Central memory CD8-positive, alpha-beta T cell (primary cell): ENCODE measurements around the gene C3orf22.

Experiments
- ATAC-seq: fragments of 150-1000 bp; cut with Tn5 transposase; replicated peaks from 2 replicates; pipeline ENCODE4 v1.10.0; 2022; ENCODE audit warnings: mild to moderate bottlenecking, moderate FRiP score, moderate number of reproducible peaks; ENCODE audit not compliant: poor library complexity, severe bottlenecking; ENCODE audit errors: extremely low read depth
- DNase-seq, 2 donors: peaks; one replicate each; pipeline ENCODE4 v3.0.0; 2021; ENCODE audit warnings: low spot score in 2 of 2
- H3K27ac Mint-ChIP-seq: one replicate; pipeline ENCODE4 v1.8.0; 2022; ENCODE audit warnings: low read depth, mild to moderate bottlenecking, moderate library complexity, mixed read lengths
- H3K27me3 Mint-ChIP-seq: one replicate; pipeline ENCODE4 v1.8.0; 2022; ENCODE audit warnings: mixed read lengths
- H3K36me3 Mint-ChIP-seq: one replicate; pipeline ENCODE4 v1.8.0; 2022; ENCODE audit warnings: mild to moderate bottlenecking, moderate library complexity, mixed read lengths; ENCODE audit not compliant: insufficient read depth
- H3K4me1 Mint-ChIP-seq: one replicate; pipeline ENCODE4 v1.8.0; 2022; ENCODE audit warnings: mixed read lengths
- H3K4me3 Mint-ChIP-seq: one replicate; pipeline ENCODE4 v1.8.0; 2022; ENCODE audit warnings: mild to moderate bottlenecking, moderate library complexity, mixed read lengths
- H3K9me3 Mint-ChIP-seq: one replicate; pipeline ENCODE4 v1.8.0; 2022; ENCODE audit warnings: mixed read lengths

Gene C3orf22

DNA sequence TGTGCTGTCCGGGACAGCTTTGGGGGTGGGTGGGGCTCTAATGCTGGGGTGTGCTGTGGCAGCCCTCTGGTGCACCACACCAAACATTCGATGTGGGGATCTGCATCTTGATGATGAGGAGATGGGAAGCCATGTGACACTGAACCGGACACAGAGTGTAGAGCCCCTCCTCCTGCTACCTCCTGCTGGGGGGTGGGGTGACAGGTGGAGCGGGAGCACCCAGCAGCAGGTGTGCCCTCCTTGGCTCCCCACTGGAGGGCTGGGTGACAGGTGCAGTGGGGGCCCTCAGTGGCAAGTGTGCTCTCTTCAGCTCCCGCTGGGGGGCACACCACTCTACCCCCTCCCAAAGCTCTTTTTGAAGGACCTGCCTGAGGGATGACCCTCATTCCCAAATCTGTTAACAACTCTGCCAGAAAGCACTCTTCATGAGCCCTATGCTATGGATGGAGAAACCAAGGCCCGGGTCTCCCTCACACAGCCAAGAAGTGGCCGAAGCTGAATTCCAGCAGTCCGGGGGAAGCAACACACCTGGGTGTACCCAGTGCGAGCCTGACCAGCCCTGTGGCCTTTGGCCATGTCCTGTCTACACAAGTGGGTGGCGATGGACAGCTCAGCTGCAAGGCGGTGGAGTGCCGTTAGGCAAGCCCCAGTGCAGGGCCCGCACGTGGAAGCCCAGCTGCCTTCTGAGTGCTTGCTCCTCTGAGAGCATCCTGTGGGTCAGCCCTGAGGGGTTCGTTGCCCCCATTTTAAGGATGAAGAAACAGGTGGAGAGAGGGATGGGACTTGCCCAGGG lies 40.5 kb downstream of the C3orf22 start:
- peaks cover 2% of the 10 kb centered on the region for H3K36me3 Mint-ChIP-seq
- H3K4me3 Mint-ChIP-seq: no peak overlapping the region
- peaks cover 7% of the 10 kb centered on the region for H3K4me1 Mint-ChIP-seq
- H3K9me3 Mint-ChIP-seq: no peaks in the 10 kb centered on the region
- no peak overlapping the region for H3K27ac Mint-ChIP-seq
- DNase-seq: no peak
- peaks cover 14% of the 10 kb centered on the region for H3K27me3 Mint-ChIP-seq
- no peak for ATAC-seq

GRCh38 chr3:126517291-126517951 lies 41.3 kb downstream of the C3orf22 start, which contains the start of gene UROC1:
TSS of gene UROC1 (minus strand) at chr3:126517773. CDS start at chr3:126517719, 54 bp downstream.
- no peaks in the 10 kb centered on the region for H3K9me3 Mint-ChIP-seq
- H3K27ac Mint-ChIP-seq: no peak within 1 kb of the TSS
- no peak for ATAC-seq
- DNase-seq: no peak
- no peak within 1 kb of the TSS for H3K4me3 Mint-ChIP-seq
- peaks cover 2% of the 10 kb centered on the region for H3K36me3 Mint-ChIP-seq
- peaks cover 7% of the 10 kb centered on the region for H3K27me3 Mint-ChIP-seq
- peaks cover 5% of the 10 kb centered on the region for H3K4me1 Mint-ChIP-seq

DNA sequence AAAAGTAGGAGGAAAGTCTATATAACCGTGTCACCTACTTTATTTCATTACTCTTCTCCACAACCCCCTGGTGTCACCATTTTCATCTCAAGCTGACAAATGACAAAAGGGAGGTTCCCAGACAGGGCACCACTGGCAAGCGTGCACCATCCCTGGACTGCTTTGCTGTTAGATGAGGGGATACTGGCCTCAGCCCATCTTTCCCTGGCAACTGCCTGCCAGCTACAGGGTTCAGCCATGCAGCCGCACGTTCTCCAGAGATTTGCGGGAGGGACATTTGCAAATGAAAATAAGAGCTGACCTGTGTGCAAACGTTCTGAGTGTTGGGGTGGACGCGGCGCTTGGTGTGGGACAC lies 41.8 kb downstream of the C3orf22 start:
- Mint-ChIP-seq H3K9me3 (no peaks in the 10 kb centered on the region), H3K4me3 (no peak overlapping the region), H3K27me3 (peaks cover 2% of the 10 kb centered on the region), H3K27ac (no peak overlapping the region), H3K4me1 (no peaks in the 10 kb centered on the region), H3K36me3 (peaks cover 2% of the 10 kb centered on the region)
- DNase-seq (no peak), ATAC-seq (no peak)

- Mint-ChIP-seq H3K4me1 (no peaks in the 10 kb centered on the region), H3K4me3 (no peak overlapping the region), H3K27me3 (no peaks in the 10 kb centered on the region), H3K36me3 (peaks cover 2% of the 10 kb centered on the region), H3K27ac (no peak overlapping the region), H3K9me3 (no peaks in the 10 kb centered on the region)
- ATAC-seq (no peak), DNase-seq (no peak)
These were observed 42.4 kb downstream of the C3orf22 start for GRCh38 chr3:126516152-126516935.

GRCh38 chr3:126515066-126515706 lies 43.5 kb downstream of the C3orf22 start:
- Mint-ChIP-seq H3K4me1 (no peaks in the 10 kb centered on the region), H3K27me3 (no peaks in the 10 kb centered on the region), H3K36me3 (peaks cover 2% of the 10 kb centered on the region), H3K27ac (no peak overlapping the region), H3K9me3 (no peaks in the 10 kb centered on the region), H3K4me3 (no peak overlapping the region)
- DNase-seq: no peak
- ATAC-seq: no peak

GRCh38 chr3:126514161-126514560 lies 44.6 kb downstream of the C3orf22 start:
- H3K36me3 Mint-ChIP-seq: peaks cover 2% of the 10 kb centered on the region
- no peaks in the 10 kb centered on the region for H3K27me3 Mint-ChIP-seq
- no peaks in the 10 kb centered on the region for H3K4me1 Mint-ChIP-seq

DNA sequence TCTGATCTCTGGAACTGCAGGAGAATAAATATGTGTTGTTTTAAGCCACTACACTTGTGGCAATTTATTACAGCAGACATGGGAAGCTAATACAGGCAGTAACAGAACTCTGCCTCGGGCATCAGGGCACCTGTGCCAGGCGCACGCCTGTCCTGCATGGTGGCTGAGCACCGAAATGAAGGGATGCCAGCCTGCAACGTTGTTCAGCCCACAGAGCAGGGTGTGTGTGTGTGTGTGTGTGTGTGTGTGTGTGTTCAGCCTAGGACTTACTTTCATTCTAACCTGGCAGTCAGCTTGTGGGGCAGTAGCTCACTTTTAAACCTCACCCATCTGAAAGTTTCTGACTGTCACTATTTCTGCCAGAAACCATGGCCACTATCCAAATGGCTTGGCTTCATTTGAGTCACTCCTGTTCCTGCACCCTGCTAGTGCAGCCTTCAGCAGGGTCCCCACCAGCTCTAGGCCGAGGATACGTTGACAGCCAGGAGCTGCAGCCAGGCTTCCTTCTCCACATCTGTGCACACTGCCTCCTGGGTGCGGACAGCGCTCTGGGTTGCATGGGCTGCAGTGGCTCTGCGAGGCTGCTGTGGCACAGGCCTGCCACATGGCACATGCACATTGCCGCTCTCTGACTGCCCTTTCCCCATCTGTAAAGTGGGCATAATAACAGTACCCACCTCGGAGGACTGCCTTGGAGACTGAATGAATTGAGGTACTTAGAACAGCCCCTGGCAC lies 45.6 kb downstream of the C3orf22 start:
- H3K9me3 Mint-ChIP-seq: no peaks in the 10 kb centered on the region
- no peak overlapping the region for H3K4me3 Mint-ChIP-seq
- no peak overlapping the region for H3K27ac Mint-ChIP-seq
- DNase-seq: no peak
- H3K4me1 Mint-ChIP-seq: no peaks in the 10 kb centered on the region
- ATAC-seq: no peak
- H3K27me3 Mint-ChIP-seq: no peaks in the 10 kb centered on the region
- H3K36me3 Mint-ChIP-seq: peaks cover 2% of the 10 kb centered on the region

More at GRCh38 chr3:126514161-126514560, 44.6 kb downstream of the C3orf22 start:
- no peak overlapping the region for H3K27ac Mint-ChIP-seq
- no peak for DNase-seq
- H3K9me3 Mint-ChIP-seq: no peaks in the 10 kb centered on the region
- ATAC-seq: no peak
- H3K4me3 Mint-ChIP-seq: no peak overlapping the region

DNA sequence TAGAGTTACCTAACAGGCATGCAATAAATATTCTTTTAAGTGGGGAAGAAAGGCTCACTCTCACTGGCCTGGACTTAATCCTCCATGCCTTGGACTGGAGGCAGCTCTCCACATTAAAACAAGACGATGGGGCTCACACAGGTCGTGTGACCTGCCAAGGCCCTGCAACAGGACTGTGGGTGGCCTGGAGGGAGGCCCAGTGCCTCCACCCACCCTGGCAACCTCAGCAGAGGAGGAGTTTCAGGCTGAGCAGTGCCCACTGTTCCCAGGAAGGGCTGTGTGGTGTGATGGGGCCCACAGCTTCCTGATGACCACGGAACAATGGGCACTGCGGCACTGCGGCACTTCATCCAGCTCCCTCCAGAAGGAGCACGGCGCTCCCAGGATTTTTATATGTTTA lies 46.7 kb downstream of the C3orf22 start:
- no peak for DNase-seq
- Mint-ChIP-seq H3K4me1 (no peaks in the 10 kb centered on the region), H3K27ac (no peak overlapping the region), H3K36me3 (peaks cover 2% of the 10 kb centered on the region), H3K9me3 (no peaks in the 10 kb centered on the region), H3K27me3 (no peaks in the 10 kb centered on the region), H3K4me3 (no peak overlapping the region)
- no peak for ATAC-seq

- DNase-seq (no peak), ATAC-seq (no peak)
- no peaks in the 10 kb centered on the region for H3K9me3 Mint-ChIP-seq
- H3K27me3 Mint-ChIP-seq: no peaks in the 10 kb centered on the region
- no peak overlapping the region for H3K27ac Mint-ChIP-seq
- H3K4me1 Mint-ChIP-seq: no peaks in the 10 kb centered on the region
- no peak overlapping the region for H3K4me3 Mint-ChIP-seq
- H3K36me3 Mint-ChIP-seq: no peaks in the 10 kb centered on the region
These were observed 47.4 kb downstream of the C3orf22 start for GRCh38 chr3:126511291-126511690.

DNA sequence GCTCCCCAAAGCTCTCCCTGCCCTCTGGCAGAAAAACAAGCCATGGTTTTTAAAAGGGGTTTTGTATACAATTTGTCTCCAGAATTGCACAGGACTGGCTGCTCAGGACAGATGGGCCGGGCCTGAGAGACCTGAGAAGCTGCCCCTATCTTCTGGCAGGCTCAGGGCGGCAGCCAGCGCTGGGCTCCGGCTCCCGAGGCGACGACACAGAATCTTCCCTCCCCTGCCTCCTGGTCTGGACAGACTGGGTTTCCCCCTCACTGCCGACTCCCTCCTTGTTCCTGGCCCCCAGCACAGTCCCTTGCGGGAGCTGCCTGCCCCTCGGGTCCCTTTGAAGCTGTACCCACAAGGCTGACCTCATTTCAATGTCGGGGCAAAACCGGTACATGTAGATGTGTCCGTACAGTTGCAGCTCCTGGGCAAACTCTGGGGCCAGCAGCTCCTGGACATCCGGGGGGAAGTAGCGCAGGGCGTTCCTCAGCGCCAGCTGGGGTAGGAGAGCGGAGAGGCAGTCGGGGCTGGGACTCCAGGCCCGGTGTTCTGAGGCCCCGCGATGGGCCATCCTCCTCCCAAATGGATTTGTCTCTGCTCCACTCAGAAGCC lies 48.3 kb downstream of the C3orf22 start:
- Mint-ChIP-seq H3K27ac (no peak overlapping the region), H3K4me1 (no peaks in the 10 kb centered on the region), H3K36me3 (no peaks in the 10 kb centered on the region), H3K9me3 (no peaks in the 10 kb centered on the region), H3K27me3 (no peaks in the 10 kb centered on the region), H3K4me3 (no peak overlapping the region)
- ATAC-seq (no peak), DNase-seq (no peak)

- DNase-seq (no peak), ATAC-seq (no peak)
- Mint-ChIP-seq H3K9me3 (no peaks in the 10 kb centered on the region), H3K27ac (no peak overlapping the region), H3K4me1 (no peaks in the 10 kb centered on the region), H3K4me3 (no peak overlapping the region), H3K27me3 (peaks cover 7% of the 10 kb centered on the region), H3K36me3 (no peaks in the 10 kb centered on the region)
These were observed 49.0 kb downstream of the C3orf22 start for GRCh38 chr3:126509597-126510307.
